IPS-18c (cell line): Measurements from ENCODE around the gene SUGCT.

Source experiments
- H3K4me3 ChIP-seq: 2 replicates; pipeline ENCODE4 v1.7.0; 2013; ENCODE audit warnings: low read depth, mild to moderate bottlenecking, low read length, moderate library complexity; ENCODE audit not compliant: insufficient read depth
- H3K9me3 ChIP-seq: one replicate; pipeline ENCODE4 v1.6.1; 2013; ENCODE audit warnings: mild to moderate bottlenecking, low read length, moderate library complexity; ENCODE audit not compliant: control insufficient read depth, insufficient read depth

The SUGCT gene

DNA sequence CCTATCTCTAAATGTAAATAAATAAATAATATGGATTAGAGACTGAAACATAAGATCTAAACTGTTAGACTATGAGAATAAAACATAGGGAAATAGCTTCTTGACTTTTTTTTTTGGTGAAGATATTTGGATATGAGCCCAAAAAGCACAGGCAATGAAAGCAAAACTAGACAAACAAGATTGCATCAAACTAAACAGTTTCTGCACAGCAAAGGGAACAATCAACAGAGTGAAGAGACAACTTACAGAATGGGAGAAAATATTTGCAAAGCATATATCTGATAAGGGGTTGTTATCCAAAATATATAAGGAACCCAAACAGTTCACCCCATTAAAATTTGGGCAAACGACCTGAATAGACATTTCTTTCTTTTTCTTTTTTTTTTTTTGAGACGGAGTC is 148.1 kb downstream of the SUGCT start:
- Histone ChIP-seq H3K4me3 (no peak overlapping the region), H3K9me3 (no peaks in the 10 kb centered on the region)

DNA sequence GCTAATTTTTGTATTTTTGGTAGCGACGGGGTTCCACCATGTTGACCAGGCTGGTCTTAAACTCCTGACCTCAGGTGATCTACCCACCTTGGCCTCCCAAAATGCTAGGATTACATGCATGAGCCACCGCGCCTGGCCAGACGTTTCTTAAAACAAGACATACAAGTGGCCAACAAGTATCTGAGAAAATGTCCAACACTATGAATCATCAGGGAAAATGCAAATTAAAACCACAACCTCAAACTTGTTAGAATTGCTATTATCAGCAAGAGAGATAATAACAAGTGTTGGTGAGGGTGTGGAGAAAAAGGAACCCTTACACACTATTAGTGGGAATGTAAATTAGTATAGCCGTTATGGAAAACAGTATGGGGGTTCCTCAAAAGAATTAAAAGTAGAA is 148.6 kb downstream of the SUGCT start:
- Histone ChIP-seq H3K9me3 (no peaks in the 10 kb centered on the region), H3K4me3 (no peak overlapping the region)

DNA sequence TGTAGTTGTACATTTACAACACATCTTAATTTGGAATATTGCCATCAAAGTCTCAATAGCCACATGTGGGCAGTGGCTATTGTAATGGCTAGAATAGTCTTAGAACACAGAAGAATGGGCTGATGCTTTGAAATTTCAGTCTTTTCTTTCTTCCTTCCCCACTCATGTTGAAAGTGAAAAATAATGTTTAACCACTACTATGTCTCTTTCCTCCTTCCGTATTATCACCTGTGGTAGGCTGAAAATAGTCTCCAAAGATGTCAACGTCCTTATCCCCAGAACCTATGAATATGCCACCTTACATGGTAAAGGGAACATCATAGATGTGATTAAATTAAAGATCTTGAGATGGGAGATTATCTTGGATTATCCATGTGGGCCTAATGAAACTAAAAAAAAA is 154.0 kb downstream of the SUGCT start:
- no peaks in the 10 kb centered on the region for H3K9me3 ChIP-seq

DNA sequence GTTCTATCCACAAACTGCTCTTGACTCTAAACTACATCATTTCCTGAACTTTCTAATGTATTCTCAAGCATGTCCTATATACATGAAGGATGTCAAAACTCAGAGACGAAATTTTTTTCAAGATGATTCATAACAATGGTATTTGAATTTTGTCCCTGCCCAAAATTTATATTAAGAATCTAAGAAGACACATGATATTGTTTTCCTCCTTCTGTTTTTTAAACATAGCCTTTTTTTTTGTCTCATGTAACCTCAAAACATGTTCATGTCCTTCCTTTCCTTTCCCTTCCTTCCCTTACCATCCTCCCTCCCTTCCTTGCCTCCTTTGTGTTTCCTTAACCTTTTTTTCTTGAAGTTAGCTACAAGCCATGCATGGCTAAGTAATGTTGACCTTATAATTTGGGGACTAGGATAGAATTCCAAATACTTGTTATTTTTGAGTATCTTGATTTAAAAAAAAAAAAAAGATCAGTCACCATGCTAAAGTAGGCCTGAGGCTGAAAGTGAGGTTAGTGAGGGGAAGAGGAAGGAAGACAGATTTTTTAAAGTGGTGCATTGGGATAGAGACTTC is 163.0 kb downstream of the SUGCT start:
- H3K4me3 ChIP-seq = no peak overlapping the region
- no peaks in the 10 kb centered on the region for H3K9me3 ChIP-seq

More for the DNA sequence above, 154.0 kb downstream of the SUGCT start:
- H3K4me3 ChIP-seq = no peak overlapping the region

DNA sequence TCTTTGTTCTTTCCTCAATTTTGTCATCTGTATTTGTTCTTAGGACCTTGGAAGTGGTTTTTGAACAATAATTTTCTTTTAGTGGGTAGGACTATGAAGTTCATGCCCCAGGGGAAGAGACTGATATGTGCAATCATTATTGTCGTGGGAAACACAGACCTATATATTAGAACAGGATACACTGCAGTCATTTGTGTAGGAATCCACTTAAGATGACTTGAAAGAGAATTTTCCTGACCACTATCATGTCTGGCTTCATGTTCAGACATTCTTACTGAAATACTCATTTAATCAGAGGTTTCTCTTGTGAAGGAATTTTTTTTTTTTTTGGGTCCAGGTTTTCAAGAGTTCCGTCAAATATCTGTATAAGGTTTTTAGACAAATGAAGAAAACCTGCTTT is 163.6 kb downstream of the SUGCT start:
- no peak overlapping the region for H3K4me3 ChIP-seq
- H3K9me3 ChIP-seq = no peaks in the 10 kb centered on the region

DNA sequence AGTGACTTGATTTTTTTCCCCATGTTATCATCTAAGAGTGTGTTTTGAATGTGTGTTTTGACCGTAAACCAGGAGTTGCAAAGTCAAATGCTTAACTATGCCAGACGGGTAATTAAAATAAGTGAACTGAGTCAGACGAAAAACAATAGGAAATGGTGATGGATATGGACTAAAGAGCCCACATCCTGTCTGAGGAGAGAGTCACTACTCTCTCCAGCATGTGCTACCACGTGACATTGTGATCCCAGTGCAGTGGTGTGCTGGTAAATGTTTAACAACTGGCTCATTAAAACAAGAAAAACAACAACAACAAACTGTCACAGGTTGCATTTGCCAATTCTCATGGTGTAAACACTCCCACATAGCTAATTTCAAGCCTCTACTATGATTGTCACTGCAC is 164.3 kb downstream of the SUGCT start:
- H3K9me3 ChIP-seq = no peaks in the 10 kb centered on the region
- H3K4me3 ChIP-seq = no peak overlapping the region

DNA sequence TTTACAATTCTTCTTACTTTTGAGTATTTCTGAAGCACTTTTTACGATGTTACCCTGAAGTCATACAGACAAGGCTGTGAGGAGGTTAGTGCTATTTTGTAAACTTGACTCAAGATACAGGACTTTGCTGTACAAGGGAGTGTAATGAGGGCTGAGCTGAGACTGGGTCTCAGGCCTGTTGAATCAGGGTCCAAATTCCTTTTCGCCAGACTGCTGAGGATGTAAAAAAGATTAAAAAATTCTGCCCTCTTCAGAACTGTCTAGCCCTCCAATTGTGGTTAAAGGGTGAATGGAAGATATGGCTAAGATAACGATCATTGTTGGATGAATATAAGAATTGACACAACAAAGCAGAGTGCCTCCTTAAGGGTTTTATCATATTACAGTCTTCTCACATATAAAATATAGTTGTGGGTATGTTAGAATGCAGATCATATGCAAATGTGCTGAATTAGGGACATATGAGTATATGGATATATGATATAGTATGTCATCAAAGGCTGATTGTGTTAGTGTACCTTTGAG is 165.4 kb downstream of the SUGCT start:
- no peaks in the 10 kb centered on the region for H3K9me3 ChIP-seq
- no peak overlapping the region for H3K4me3 ChIP-seq

DNA sequence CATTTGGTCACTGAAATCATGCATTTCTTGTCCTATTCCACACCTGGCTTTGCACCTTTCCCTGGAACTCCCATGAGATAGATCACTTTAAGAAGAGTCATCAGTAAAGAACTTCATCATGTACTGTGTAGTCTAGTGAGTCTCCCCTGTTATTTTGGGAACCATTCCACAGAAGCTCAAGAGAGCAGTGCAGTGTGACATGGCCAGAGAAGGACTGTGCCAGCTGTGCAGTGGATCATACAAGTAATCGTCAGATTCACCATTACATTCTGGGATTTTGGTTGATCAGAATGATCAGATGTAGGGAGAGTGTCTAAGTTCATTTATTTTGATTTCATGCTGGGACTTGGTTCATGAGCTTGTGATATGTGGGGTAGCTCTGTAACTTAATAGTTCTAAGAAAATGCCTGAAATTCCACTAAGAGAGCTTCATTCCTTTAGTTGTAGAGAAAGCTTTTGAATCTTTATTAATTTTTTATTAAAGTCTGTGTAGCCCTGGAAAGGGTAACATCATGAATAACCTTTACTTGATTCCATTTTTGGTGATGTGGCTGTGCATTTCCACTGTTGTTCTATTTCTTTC is 166.8 kb downstream of the SUGCT start:
- Histone ChIP-seq H3K4me3 (no peak overlapping the region), H3K9me3 (no peaks in the 10 kb centered on the region)

DNA sequence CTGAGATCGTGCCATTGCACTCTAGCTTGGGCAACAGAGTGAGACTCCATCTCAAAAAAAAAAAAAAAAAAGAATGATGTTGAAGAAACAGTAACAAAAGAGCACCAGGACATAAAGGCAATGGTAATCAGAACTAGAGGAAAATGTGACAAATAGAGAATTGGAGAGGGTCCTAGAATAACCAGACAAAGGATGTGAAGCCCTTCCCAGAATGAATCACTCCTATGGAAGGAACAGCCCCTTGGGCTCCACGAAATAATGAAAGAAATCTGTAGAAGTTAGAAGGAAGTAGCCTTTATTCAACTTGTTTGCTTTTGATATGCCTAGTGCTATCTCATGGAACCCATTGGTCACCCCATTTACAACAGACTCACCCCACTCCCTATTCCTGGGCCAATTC is 169.2 kb downstream of the SUGCT start:
- H3K9me3 ChIP-seq = no peaks in the 10 kb centered on the region
- H3K4me3 ChIP-seq = no peak overlapping the region

DNA sequence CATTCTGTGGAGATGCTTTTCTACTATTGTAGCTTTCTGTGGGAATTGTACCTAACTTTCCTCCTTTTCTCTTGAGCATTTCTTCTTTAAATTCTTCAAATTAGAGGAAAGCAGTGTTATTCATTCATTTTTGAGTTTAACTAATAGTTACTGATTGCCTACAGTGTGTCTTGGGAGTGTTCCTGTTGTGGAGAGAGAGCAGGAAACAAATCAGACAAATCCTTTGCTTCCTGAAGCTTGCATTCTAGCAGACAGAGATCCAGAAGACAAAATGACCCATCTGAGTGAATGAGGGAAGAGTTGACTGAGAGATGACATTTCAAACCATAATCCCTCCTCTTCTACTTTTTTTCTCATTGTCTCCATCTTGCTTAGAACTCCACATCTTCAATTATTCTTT is 170.4 kb downstream of the SUGCT start:
- H3K9me3 ChIP-seq = no peaks in the 10 kb centered on the region
- H3K4me3 ChIP-seq = no peak overlapping the region

DNA sequence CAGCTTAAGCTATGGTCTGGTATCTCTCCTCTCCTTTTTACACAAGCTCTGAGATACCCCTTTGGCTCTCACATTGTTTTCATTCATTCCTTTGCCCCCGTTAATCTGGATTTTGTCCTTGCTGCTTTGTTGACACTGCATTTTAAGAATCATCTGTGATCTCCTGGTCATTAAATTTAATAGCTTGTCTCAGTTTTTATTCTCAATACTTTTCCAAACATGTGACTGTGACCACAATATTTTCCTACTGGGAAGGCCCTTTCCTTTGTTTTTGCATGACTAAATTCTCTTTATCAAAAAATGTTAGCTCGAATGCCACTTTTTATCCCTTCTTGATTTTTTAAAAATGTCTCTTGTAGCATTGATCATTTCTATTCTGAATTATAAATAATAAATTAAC is 171.2 kb downstream of the SUGCT start:
- no peak overlapping the region for H3K4me3 ChIP-seq
- H3K9me3 ChIP-seq = no peaks in the 10 kb centered on the region

DNA sequence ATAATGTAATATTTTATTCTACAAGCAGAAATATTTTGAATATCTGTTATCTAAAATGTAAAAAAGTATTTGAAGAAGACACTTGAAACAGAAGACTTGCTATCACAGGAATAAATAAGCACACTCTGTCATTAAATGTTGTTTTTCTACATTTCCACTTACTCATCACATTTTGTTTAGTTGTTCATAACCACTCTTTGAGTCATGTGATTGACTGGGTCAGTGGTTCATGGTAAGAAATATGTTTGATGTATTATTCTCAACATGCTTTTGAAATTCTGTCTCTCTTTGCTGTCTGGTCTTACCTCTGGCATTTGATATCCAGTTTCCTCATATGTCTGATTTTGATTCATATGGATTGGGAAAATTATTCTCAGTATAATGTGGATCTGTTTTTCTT is 171.8 kb downstream of the SUGCT start:
- H3K4me3 ChIP-seq = no peak overlapping the region
- H3K9me3 ChIP-seq = no peaks in the 10 kb centered on the region

DNA sequence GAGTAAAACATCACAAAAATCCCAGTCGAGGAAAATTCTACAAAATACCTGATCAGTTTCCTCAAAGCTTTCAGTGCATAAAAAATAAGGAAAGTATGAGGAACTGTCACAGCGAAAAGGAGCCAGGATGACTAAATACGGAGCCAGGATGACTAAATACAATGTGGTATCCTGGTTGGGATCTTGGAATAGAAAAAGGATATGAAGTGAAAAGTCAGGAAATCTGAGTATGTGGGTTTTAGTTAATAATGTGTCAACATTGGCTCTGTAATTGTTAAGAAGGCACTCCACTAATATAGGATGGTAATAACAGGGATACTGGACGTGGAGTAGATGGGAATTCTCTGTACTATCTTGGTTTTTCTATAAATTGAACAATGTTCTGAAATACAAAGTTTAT is 175.5 kb downstream of the SUGCT start:
- Histone ChIP-seq H3K4me3 (no peak overlapping the region), H3K9me3 (no peaks in the 10 kb centered on the region)

DNA sequence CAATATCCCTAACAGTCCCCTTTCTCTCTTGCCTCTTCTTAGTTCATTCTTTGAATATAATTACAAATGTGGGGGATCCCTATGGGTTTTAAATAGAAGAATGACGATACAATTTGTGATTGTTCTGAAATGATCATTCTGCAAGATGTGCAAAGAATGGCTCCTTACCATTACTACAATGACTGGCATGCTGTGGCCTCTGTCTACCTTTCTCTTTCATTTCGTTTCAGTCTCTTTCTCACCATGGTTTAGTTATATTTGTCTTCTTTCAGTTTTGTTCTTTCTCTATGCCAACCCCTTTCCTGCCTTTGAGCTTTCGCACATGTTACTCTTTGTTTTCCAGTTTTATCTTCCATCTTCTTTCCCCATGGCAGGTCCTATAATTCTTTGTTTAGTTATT is 176.5 kb downstream of the SUGCT start:
- Histone ChIP-seq H3K4me3 (no peak overlapping the region), H3K9me3 (no peaks in the 10 kb centered on the region)

DNA sequence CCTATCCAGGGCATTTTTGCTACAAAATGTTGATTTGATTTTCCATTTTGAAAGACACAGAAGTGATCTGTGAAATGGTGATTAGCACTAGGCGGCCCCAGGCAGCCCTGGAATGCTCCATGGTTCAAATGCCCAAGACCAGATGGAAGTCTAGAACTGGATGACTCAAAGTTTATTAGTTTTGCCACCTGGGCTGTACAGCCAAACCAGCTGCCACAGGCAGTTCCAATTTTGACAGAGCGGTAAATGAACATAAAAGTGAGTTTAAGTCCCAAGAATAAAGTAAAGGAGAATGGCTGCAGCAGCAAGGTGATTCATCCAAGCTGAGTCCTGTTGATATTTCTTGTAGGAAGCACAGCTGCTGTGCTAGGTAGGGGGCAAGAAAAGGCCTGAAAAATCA is 180.5 kb downstream of the SUGCT start:
- Histone ChIP-seq H3K9me3 (no peaks in the 10 kb centered on the region), H3K4me3 (no peak overlapping the region)

DNA sequence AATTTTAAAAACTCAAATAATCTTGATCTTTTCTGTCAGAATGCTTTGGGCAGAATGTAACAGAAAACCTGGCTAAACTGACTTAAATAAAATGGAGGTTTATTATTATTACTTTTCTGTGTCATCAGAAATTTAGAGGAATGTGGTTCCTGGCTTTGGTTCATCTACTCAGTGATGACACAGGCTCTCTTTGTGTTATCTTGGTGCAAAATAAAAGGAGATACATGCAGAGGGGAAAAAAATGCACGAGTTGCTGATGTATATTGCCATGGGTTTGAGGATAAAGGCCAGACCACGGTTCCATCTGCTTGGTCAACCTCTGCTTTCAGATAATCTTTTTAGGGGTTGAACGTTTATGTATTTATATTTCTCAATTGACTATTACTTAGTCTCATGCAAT is 181.4 kb downstream of the SUGCT start:
- H3K4me3 ChIP-seq = no peak overlapping the region
- no peaks in the 10 kb centered on the region for H3K9me3 ChIP-seq

DNA sequence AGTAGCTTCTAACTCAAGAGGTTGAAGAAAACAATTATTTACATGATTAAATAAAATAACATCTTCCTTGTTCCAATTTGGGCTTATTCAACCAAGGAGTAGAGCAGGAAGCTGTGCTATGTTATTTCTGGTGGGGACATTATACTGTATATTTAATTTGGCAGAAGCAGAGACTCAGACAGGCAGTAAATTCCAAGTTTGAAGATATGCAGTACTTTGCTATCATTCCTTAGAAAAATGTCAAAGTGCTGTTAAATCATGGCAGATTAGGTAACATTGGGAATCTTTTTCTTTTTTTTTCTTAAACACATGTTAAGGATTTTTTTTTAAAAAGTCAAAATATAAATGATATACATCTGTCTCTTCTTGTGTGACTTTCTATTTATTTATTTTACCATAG is 190.1 kb downstream of the SUGCT start:
- Histone ChIP-seq H3K4me3 (no peak overlapping the region), H3K9me3 (no peaks in the 10 kb centered on the region)

DNA sequence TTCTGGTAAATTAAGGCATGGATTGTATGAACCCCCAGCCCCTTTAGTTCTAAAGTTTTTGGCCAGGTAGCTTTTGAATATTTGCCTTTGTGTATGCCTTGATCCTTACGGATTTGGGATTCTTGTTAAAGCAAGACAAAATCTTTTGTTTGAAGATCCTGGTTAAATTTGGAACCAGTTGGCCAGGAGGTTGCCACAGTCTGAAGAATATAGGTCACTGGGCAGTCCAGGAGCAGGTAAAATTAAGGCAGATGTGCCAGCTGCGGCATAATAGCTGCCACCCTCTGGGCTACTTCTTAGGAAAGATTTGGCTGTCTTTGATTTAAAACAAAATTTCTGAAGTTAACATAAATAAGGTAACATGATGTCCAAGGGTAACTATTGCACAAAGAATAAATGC is 192.3 kb downstream of the SUGCT start:
- Histone ChIP-seq H3K4me3 (no peak overlapping the region), H3K9me3 (no peaks in the 10 kb centered on the region)

DNA sequence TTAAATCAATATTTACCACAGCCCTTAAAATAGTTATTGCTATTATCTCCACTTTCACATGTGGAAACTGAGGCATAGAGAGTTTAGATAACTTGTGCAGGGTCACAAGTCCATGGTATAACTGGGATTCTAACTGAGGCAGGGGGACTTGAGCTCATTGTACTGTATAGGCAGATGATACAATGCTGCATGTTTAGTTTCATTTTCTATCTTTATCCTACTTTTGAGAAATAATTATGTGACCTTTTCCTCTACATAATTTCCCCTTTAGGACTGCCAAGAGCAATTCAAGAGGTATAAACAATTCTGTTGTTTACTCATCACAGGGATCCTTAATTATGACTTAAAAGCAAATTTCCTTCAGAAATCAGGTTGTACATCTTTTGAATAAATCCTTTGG is 193.1 kb downstream of the SUGCT start:
- Histone ChIP-seq H3K9me3 (no peaks in the 10 kb centered on the region), H3K4me3 (no peak overlapping the region)
